NT2/D1 (cell line): ENCODE measurements around the gene SMAP2.

Experiments
- SUZ12 ChIP-seq: IDR thresholded peaks from 2 replicates; pipeline ENCODE4 v1.6.1; 2011; ENCODE audit not compliant: insufficient read length, insufficient read depth; ENCODE audit errors: extremely low read depth
- YY1 ChIP-seq: IDR thresholded peaks from 2 replicates; pipeline ENCODE4 v1.6.1; 2011; ENCODE audit not compliant: insufficient read length, insufficient read depth
- ZNF274 ChIP-seq: IDR thresholded peaks from 2 replicates; pipeline ENCODE4 v1.6.1; 2011; ENCODE audit warnings: mild to moderate bottlenecking, low read depth, low read length

GRCh38 chr1:40350391-40350790, 23.1 kb upstream of the SMAP2 start:
- TF ChIP-seq ZNF274 (no peak), SUZ12 (no peak), YY1 (no peak)
